SJCRH30 (cell line): ENCODE results near the gene GMCL2. TPM values are rescaled to one million over a fixed set of nuclear protein-coding genes. Genes with fewer than 3 reads are reported as not detected.

Source experiments
- DNase-seq, 2 experiments: peaks; one replicate each; pipeline ENCODE4 v3.0.0-alpha.2; 2015 to 2020
- H3K27ac ChIP-seq: fragments of 250-450 bp; sonication (Bioruptor Pico); 2 replicates; pipeline ENCODE4 v1.5.1; 2020; ENCODE audit warnings: mild to moderate bottlenecking, moderate library complexity
- H3K27me3 ChIP-seq: fragments of 250-450 bp; sonication (Bioruptor Pico); 2 replicates; pipeline ENCODE4 v1.5.1; 2020; ENCODE audit warnings: mild to moderate bottlenecking, moderate library complexity
- H3K36me3 ChIP-seq: fragments of 250-450 bp; sonication (Bioruptor Pico); 2 replicates; pipeline ENCODE4 v1.5.1; 2020; ENCODE audit warnings: mild to moderate bottlenecking, moderate library complexity
- H3K4me1 ChIP-seq: fragments of 250-450 bp; sonication (Bioruptor Pico); 2 replicates; pipeline ENCODE4 v1.5.1; 2020; ENCODE audit warnings: mild to moderate bottlenecking, moderate library complexity
- H3K4me3 ChIP-seq: fragments of 250-450 bp; sonication (Bioruptor Pico); 2 replicates; pipeline ENCODE4 v1.5.1; 2020; ENCODE audit warnings: mild to moderate bottlenecking, moderate library complexity
- H3K9me3 ChIP-seq: fragments of 250-450 bp; sonication (Bioruptor Pico); replicated peaks from 2 replicates; pipeline ENCODE4 v1.5.1; 2020; ENCODE audit warnings: mild to moderate bottlenecking, moderate library complexity
- total RNA-seq: library from RNA; depleted of rRNA; stranded (reverse); fragments of >200 nt; shearing (Covaris generic); gene quantifications from 2 replicates; pipeline ENCODE4 v1.2.3, GENCODE V29; 2014

GMCL2 gene
- total RNA-seq, 1 experiment from 2014 or later = not detected

- 0 out of 2 replicates have a peak, but pooled peaks cover 3% of the 10 kb centered on the region for H3K27me3 ChIP-seq
- no peaks in the 10 kb centered on the region for H3K9me3 ChIP-seq
These were observed 6.2 kb upstream of the GMCL2 start for GRCh38 chr5:178193251-178193809.

GRCh38 chr5:178192787-178193186 is 5.6 kb upstream of the GMCL2 start:
- H3K9me3 ChIP-seq = no peaks in the 10 kb centered on the region
- no peaks in the 10 kb centered on the region for H3K36me3 ChIP-seq
- DNase-seq = no peak
- H3K27ac ChIP-seq = no peak overlapping the region
- H3K4me1 ChIP-seq = no peaks in the 10 kb centered on the region
- H3K4me3 ChIP-seq = no peak overlapping the region
- H3K27me3 ChIP-seq = 0 out of 2 replicates have a peak, but pooled peaks cover 3% of the 10 kb centered on the region

More at GRCh38 chr5:178193251-178193809, 6.2 kb upstream of the GMCL2 start:
- Histone ChIP-seq H3K27ac (no peak overlapping the region), H3K4me3 (no peak overlapping the region), H3K4me1 (no peaks in the 10 kb centered on the region), H3K36me3 (no peaks in the 10 kb centered on the region)
- no peak for DNase-seq

GRCh38 chr5:178192244-178192643 is 5.1 kb upstream of the GMCL2 start:
- H3K27me3 ChIP-seq = 0 out of 2 replicates have a peak, but pooled peaks cover 3% of the 10 kb centered on the region
- no peaks in the 10 kb centered on the region for H3K36me3 ChIP-seq
- H3K4me1 ChIP-seq = no peaks in the 10 kb centered on the region
- no peak overlapping the region for H3K27ac ChIP-seq
- no peaks in the 10 kb centered on the region for H3K9me3 ChIP-seq
- DNase-seq = no peak
- H3K4me3 ChIP-seq = no peak overlapping the region

- Histone ChIP-seq H3K27ac (no peak overlapping the region), H3K36me3 (no peaks in the 10 kb centered on the region)
These were observed 4.5 kb upstream of the GMCL2 start for GRCh38 chr5:178191661-178192060.

GRCh38 chr5:178189433-178189832 is 2.3 kb upstream of the GMCL2 start:
- Histone ChIP-seq H3K4me3 (no peak overlapping the region), H3K4me1 (no peaks in the 10 kb centered on the region), H3K27ac (no peak overlapping the region), H3K9me3 (no peaks in the 10 kb centered on the region), H3K27me3 (no peaks in the 10 kb centered on the region), H3K36me3 (no peaks in the 10 kb centered on the region)
- no peak for DNase-seq

More at GRCh38 chr5:178191661-178192060, 4.5 kb upstream of the GMCL2 start:
- Histone ChIP-seq H3K27me3 (0 out of 2 replicates have a peak, but pooled peaks cover 3% of the 10 kb centered on the region), H3K4me3 (no peak overlapping the region), H3K4me1 (no peaks in the 10 kb centered on the region), H3K9me3 (no peaks in the 10 kb centered on the region)
- no peak for DNase-seq

GRCh38 chr5:178186427-178186826 is 744 bp downstream of the GMCL2 start:
- Histone ChIP-seq H3K27me3 (no peaks in the 10 kb centered on the region), H3K4me1 (no peaks in the 10 kb centered on the region), H3K27ac (no peak overlapping the region), H3K36me3 (no peaks in the 10 kb centered on the region), H3K4me3 (no peak overlapping the region), H3K9me3 (no peaks in the 10 kb centered on the region)
- DNase-seq = no peak

GRCh38 chr5:178182158-178182876 is 4.9 kb downstream of the GMCL2 start:
- no peak overlapping the region for H3K27ac ChIP-seq
- H3K4me1 ChIP-seq = no peaks in the 10 kb centered on the region
- no peaks in the 10 kb centered on the region for H3K9me3 ChIP-seq
- no peaks in the 10 kb centered on the region for H3K36me3 ChIP-seq
- no peaks in the 10 kb centered on the region for H3K27me3 ChIP-seq
- no peak for DNase-seq
- H3K4me3 ChIP-seq = no peak overlapping the region

- Histone ChIP-seq H3K36me3 (no peaks in the 10 kb centered on the region), H3K4me3 (no peak overlapping the region), H3K27me3 (no peaks in the 10 kb centered on the region), H3K27ac (no peak overlapping the region), H3K4me1 (no peaks in the 10 kb centered on the region), H3K9me3 (no peaks in the 10 kb centered on the region)
- no peak for DNase-seq
These were observed 6.9 kb downstream of the GMCL2 start for GRCh38 chr5:178180141-178180863.

GRCh38 chr5:178177569-178177968 is 9.6 kb downstream of the GMCL2 start:
- Histone ChIP-seq H3K9me3 (no peaks in the 10 kb centered on the region), H3K27ac (no peak overlapping the region), H3K4me3 (no peak overlapping the region), H3K27me3 (no peaks in the 10 kb centered on the region), H3K4me1 (no peaks in the 10 kb centered on the region), H3K36me3 (no peaks in the 10 kb centered on the region)
- DNase-seq = no peak

GRCh38 chr5:178176791-178177190 is 10.4 kb downstream of the GMCL2 start:
- Histone ChIP-seq H3K9me3 (no peaks in the 10 kb centered on the region), H3K27me3 (no peaks in the 10 kb centered on the region), H3K36me3 (no peaks in the 10 kb centered on the region), H3K4me3 (no peak overlapping the region), H3K4me1 (no peaks in the 10 kb centered on the region), H3K27ac (no peak overlapping the region)
- DNase-seq = no peak

GRCh38 chr5:178174456-178174855 is 12.7 kb downstream of the GMCL2 start:
- no peaks in the 10 kb centered on the region for H3K36me3 ChIP-seq
- no peaks in the 10 kb centered on the region for H3K4me1 ChIP-seq
- no peaks in the 10 kb centered on the region for H3K9me3 ChIP-seq
- DNase-seq = no peak
- H3K4me3 ChIP-seq = no peak overlapping the region
- no peak overlapping the region for H3K27ac ChIP-seq
- no peaks in the 10 kb centered on the region for H3K27me3 ChIP-seq

GRCh38 chr5:178170455-178170854 is 16.7 kb downstream of the GMCL2 start:
- no peaks in the 10 kb centered on the region for H3K4me1 ChIP-seq
- no peaks in the 10 kb centered on the region for H3K36me3 ChIP-seq
- no peaks in the 10 kb centered on the region for H3K9me3 ChIP-seq
- no peaks in the 10 kb centered on the region for H3K27me3 ChIP-seq
- DNase-seq = no peak
- no peak overlapping the region for H3K27ac ChIP-seq
- H3K4me3 ChIP-seq = no peak overlapping the region

- no peak for DNase-seq
- H3K27me3 ChIP-seq = peaks cover 10% of the 10 kb centered on the region; the same call in 1 of the 2 replicates
- no peak overlapping the region for H3K27ac ChIP-seq
- H3K36me3 ChIP-seq = no peaks in the 10 kb centered on the region
- no peaks in the 10 kb centered on the region for H3K4me1 ChIP-seq
- H3K9me3 ChIP-seq = no peaks in the 10 kb centered on the region
- H3K4me3 ChIP-seq = no peak overlapping the region
These were observed 21.6 kb downstream of the GMCL2 start for GRCh38 chr5:178165581-178165980.

- Histone ChIP-seq H3K27ac (no peak overlapping the region), H3K4me1 (peaks cover 4% of the 10 kb centered on the region; the same call in 1 of the 2 replicates), H3K9me3 (no peaks in the 10 kb centered on the region), H3K4me3 (no peak overlapping the region), H3K36me3 (no peaks in the 10 kb centered on the region), H3K27me3 (peaks cover 10% of the 10 kb centered on the region; the same call in 1 of the 2 replicates)
- peak; percentile 86 to 95 for DNase-seq
These were observed 23.1 kb downstream of the GMCL2 start for GRCh38 chr5:178163772-178164735.
